IPS DF 4.7 (cell line): ENCODE results near the gene USH1G.
"Not testable (repeated sequence)": the region's sequence is repeated elsewhere in the genome, so short reads cannot be mapped to it uniquely, and the experiment has no call there.

Experiments
- DNase-seq: peaks from one replicate; pipeline ENCODE4 v3.0.0-alpha.2; 2013; ENCODE audit warnings: low spot score; ENCODE audit errors: extremely low read depth

The USH1G gene

DNA sequence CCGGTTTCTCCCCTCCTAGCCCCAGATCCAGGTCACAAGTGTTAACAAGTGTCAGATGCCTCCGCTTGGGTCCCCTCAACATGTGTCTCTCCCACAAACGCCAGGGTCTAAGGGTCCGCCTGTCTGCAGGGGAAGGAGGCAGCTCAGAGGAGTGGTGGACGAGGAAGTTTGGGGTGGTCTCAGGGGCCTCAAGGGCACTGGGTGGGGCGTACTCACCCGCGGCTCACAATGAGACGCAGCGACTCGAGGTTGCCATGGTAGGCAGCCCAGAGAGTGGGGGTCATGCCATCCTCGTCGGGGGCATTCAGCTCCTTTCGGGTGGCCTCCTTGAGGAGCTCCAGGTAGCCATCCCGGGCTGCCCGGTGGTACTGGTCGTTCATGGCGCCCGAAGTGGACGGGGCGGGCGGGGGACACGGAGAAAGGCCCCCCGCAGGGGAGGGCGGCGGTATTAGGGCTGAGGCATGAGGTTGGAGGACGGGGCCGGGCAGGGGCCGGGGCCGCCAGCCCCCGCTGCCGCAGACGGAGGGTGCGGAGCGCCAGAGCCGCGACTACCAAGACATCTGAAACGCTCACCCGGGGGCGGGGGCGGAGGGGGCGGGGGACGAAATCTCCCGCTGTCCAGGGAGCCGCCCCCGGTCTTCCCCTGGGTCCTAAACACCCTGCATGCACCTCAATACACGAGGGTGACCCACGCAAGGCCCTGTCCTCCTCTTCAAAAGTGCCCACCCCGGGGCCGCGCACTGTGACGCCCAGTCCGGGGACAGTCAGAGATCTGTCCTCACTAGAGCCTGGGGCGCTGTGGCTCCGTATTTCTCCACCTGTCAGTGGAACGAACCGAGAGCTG, at the start of gene USH1G:
USH1G (minus strand) TSS at position 562 of the 844 bp plus-strand sequence; CDS start at position 380, 182 bp downstream.
- DNase-seq: no peak

- no peak for DNase-seq
These were observed 49.3 kb upstream of the USH1G start, which contains the start of gene HID1 for GRCh38 chr17:74972107-74972972. HID1 (minus strand) TSS chr17:74972759; CDS start chr17:74972656, 103 bp downstream.

DNA sequence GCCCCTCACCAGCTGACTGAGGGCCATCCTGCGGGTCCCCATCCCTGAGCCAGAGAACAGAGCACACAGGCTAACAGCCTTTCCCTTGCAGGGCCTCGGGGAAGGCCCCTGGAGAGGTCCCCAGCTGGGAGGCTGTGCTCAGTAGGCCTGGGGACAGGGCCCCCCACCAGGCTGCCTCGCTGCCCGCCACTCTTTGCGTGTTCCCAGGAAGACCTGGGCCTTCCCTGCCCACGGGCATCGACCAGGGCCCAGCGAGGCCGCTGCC, 48.7 kb upstream of the USH1G start:
- DNase-seq: no peak

GRCh38 chr17:74971069-74971841, 48.2 kb upstream of the USH1G start:
- DNase-seq: no peak

- DNase-seq: no peak
These were observed 47.3 kb upstream of the USH1G start for GRCh38 chr17:74970395-74970794.

GRCh38 chr17:74969501-74969900, 46.4 kb upstream of the USH1G start:
- not testable (repeated sequence) for DNase-seq

DNA sequence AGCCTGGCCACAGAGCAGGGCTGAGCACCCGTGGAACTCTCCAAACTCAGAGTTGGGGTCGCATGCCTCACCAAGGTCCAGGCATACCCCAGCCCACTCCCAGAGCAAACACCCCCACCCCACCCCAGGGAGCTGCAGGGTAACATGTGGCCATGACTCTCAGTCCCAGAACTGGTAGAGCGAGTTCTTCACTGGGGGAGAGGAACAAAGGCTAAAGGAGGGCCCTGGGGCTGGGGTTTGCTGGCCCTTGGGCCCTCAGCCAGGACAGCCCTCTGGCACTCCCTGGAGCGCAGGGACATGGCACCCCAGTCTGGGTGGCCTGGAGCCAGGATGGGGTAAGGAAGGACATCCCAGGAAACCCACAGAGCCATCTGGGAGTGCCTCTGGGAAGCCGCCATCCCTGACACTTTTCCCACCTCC, 45.3 kb upstream of the USH1G start:
- DNase-seq: no peak

- DNase-seq: no peak
These were observed 42.0 kb upstream of the USH1G start for GRCh38 chr17:74964988-74965622.

DNA sequence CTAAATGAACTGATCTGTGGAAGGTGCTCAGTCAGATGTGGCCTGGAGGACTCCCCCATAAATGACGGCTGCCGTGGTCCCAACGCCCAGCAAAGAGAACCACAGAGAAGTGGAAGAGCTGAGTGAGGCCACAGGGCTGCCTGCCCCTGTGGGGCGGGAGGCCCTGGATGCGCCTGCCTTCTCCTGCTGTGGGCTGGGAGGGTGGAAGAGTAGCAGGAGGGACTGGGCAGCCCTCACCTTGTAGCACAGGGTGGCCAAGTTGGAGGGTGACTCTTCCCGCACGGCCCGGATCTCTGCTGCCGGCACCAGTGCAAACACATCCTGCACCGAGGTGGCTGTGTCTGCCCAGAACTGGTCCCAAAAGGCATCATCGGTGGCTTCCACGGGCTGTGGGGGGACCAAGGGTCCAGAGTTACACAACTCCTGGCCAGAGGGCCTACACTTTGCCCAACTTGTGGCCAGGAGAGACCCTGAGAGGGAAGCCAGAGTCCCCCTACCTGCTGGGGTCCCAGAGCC, 41.2 kb upstream of the USH1G start:
- no peak for DNase-seq

DNA sequence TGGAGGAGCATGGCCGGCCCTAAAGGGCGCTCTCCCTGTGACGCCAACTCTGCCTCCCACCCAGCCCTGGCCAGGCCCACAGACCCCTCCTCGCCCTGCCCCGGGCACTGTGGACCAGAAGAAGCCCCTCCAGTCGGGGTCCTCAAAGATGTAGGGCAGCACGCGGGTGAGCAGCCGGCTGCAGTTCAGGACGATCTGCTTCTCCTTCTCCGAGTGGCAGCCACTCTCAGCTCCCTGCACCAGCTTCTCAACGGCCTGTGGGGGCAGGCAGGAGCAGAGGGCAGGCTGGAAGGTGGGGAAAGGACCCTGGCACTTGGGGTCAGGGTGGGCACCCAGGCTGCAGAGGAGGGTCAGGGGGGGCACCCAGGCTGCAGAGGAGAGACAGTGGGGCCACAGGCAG, 40.6 kb upstream of the USH1G start:
- no peak for DNase-seq

- no peak for DNase-seq
These were observed 39.8 kb upstream of the USH1G start for GRCh38 chr17:74962622-74963394.

DNA sequence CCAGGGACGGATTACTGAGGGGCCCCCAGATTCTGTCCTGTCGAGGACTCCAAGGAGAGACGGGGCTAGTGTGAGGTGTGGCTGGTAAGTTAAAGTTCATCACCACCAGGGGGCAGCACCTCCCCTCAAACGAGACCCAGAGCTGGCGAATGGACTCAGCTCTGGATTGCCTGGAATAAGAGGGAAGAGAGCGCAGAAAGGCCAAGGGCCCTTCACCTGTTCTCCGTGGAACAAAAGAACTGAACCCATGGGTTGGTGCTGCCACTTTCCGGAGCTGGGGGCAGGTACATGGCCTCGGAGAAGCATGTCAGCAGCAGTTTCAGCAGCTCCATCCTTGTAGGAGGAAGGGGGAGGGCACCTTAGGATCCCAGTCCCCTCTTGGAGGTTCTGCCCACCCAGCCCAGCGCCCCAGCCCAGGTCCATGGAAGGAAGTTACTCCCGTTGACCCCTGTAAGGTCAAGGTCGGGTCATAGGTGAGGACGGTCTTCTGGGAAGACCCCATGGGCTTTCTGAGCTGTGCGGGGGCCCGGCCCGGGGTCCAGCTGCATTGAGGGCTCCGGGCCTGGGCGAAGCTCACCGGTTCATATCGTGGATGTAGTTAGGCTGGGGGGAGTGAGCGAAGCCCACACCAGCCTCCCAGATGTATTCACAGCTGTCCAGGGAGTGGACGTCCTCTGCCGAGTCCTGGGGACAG, 38.7 kb upstream of the USH1G start:
- no peak for DNase-seq

GRCh38 chr17:74960570-74961342, 37.7 kb upstream of the USH1G start:
- no peak for DNase-seq

DNA sequence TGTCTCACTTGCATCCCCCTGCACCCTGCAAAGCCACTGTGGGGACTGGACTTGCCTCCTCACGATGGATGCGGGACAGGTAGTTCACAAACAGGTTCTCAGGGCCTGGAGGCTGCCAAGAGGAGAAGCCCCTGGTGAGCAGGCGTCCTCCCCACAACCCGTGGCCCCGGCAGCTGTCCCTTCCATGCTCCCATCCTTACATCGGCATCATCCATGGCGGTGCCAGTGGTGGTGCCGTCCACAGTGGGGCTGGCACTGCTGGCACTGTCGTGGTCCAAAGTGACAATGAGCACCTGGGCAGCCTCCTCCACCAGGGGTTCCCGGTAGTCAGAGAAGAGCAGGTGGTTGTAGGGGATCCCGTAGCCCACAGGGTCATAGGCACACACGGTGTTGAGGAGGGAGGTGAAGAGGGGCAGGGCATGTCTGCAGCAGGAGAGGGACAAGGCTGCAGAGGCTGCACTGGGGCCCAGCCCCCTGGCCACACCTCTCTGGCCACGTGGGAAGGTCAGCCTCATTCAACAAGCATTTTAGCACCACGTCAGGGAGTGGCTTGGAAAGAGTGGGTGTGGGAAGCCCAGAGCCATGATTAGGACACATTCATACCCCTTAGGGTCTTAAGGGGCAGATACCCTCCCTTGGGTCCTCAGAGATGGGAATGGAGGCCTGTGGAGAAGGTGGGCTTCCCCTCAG, 36.9 kb upstream of the USH1G start:
- DNase-seq: no peak

DNA sequence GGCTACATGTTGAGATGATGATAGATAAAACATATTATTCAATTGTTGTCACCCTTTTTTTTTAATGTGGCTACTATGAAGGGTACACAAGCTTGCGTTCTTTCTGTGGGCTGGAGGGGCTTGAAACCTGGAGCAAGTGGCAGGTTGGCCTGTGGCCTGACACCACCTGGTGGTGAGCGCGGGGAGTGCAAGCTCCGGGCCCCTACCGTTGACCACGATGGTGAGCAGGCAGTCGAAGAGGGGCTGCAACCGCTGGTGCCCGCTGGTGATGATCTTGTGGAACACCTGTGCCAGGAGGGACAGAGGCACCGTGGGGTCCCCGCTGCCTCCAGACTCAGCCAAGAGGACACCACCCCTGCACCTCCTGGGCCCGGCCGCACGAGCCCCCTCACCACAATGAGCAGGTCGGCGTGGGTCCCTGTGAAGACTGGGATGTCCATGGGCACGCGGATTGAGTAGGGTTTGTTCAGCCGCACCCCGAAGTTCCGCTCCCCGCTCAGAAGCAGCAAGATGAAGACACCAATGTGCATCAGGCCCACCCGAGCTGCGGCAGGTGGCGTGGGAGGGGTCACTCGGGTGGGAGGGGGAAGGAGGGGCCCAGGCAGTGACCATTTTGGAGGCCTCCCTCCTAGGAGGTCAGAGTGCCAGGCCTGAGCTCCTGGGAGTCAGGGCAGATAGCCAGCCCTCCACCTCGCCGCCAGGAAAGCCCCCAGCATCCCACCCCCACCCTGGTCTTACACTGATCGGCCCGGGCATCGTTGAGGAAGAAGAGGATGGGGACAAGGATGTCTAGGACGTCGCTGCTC, 35.1 kb upstream of the USH1G start:
- no peak for DNase-seq

GRCh38 chr17:74956093-74956492, 33.0 kb upstream of the USH1G start:
- DNase-seq: no peak

DNA sequence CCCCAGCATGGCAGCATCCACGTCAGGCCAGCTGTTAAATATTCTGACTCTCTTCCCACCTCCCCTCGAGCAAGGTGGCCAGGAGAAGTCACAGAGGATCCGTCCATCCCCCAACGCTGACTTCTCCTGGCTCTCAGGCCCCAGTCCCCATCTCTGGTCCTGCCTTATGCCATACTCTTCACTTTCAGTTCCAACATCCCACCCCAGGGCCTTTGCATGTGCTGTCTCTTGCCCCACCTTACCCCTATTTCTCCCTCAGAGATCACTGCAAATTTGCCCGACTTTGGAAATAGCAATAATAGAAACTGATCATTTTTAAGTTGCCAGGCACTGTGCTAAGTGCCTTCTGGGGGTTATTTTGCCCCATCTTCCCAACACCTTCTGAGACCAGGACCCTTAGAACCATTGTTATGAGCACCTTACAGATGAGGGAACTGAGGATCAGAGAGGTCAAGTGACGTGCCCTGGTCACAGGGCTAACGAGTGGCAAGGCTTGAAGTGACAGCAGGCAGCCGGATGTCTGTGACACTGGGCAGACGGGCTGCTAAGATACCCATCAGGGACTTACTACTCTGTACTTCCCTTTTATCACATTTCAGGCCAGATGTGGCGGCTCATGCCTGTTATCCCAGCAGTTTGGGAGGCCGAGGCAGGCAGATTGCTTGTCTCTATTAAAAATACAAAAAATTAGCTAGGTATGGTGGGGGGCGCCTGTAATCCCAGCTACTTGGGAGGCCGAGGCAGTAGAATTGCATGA, 31.8 kb upstream of the USH1G start:
- no peak for DNase-seq
